IMR-90 (cell line): ENCODE data around the gene NFASC. TPM values are rescaled to one million over a fixed set of nuclear protein-coding genes. Genes with fewer than 3 reads are reported as not detected.

ENCODE experiments used
- ATAC-seq: fragments of 200-7000 bp; cut with Tn5 transposase; 2 replicates; pipeline ENCODE4 v1.9.1; 2020; ENCODE audit warnings: low read depth, mild to moderate bottlenecking, moderate library complexity
- BruUV-seq: library from RNA; stranded (reverse); fragments of 400-500 nt; replicated peaks from 2 replicates; lab custom pipeline; 2021; lab: Mats Ljungman, UMichigan
- CTCF ChIA-PET: fragments of 300-600 bp; formaldehyde crosslinking; extraction: SDS; loops from one replicate; lab custom pipeline; 2021; ENCODE audit warnings: antibody characterized with exemption; lab: Yijun Ruan, JAX
- POLR2A ChIA-PET: fragments of 300-600 bp; sonication (Branson Sonifier 250); formaldehyde crosslinking; loops from one replicate; lab custom pipeline; 2022; ENCODE audit warnings: antibody characterized with exemption; ENCODE audit not compliant: unreplicated experiment; lab: Charles Lee
- DNase-seq: peaks from one replicate; pipeline ENCODE4 v3.0.0; 2013
- H2AFZ ChIP-seq: replicated peaks from 2 replicates; pipeline ENCODE3; 2013; ENCODE audit warnings: low read length, mild to moderate bottlenecking; ENCODE audit not compliant: poor library complexity
- H2AK5ac ChIP-seq: 2 replicates; pipeline ENCODE4 v1.6.1; 2013; ENCODE audit warnings: low read depth, low read length, inconsistent platforms
- H2AK9ac ChIP-seq: replicated peaks from 2 replicates; pipeline ENCODE3; 2013; ENCODE audit warnings: mild to moderate bottlenecking, low read depth, low read length, moderate library complexity; ENCODE audit not compliant: poor library complexity
- H2BK120ac ChIP-seq: 2 replicates; pipeline ENCODE4 v1.6.1; 2013; ENCODE audit warnings: low read depth, low read length, inconsistent platforms
- H2BK15ac ChIP-seq: 3 replicates; pipeline ENCODE4 v1.6.1; 2013; ENCODE audit warnings: low read depth, low read length, inconsistent platforms
- H2BK20ac ChIP-seq: 2 replicates; pipeline ENCODE4 v1.6.1; 2013; ENCODE audit warnings: low read depth, mild to moderate bottlenecking, inconsistent platforms, low read length, moderate library complexity
- H2BK5ac ChIP-seq: 2 replicates; pipeline ENCODE4 v1.6.1; 2013; ENCODE audit warnings: mild to moderate bottlenecking, low read depth, low read length, inconsistent platforms; ENCODE audit not compliant: poor library complexity, severe bottlenecking
- H3K14ac ChIP-seq: replicated peaks from 2 replicates; pipeline ENCODE4 v1.6.1; 2013; ENCODE audit warnings: low read depth, low read length, inconsistent platforms
- H3K18ac ChIP-seq: 2 replicates; pipeline ENCODE4 v1.6.1; 2013; ENCODE audit warnings: low read depth, low read length, control low read depth
- H3K23ac ChIP-seq: 2 replicates; pipeline ENCODE4 v1.6.1; 2013; ENCODE audit warnings: low read depth, low read length, inconsistent platforms
- H3K27ac ChIP-seq: 2 replicates; pipeline ENCODE4 v1.5.1; 2013; ENCODE audit warnings: mild to moderate bottlenecking, control low read depth, low read length; ENCODE audit not compliant: insufficient read depth
- H3K27me3 ChIP-seq: 2 replicates; pipeline ENCODE4 v1.6.1; 2013; ENCODE audit warnings: low read length; ENCODE audit not compliant: control insufficient read depth, insufficient read depth
- H3K36me3 ChIP-seq: 2 replicates; pipeline ENCODE4 v1.6.1; 2013; ENCODE audit warnings: low read length, mixed read lengths; ENCODE audit not compliant: control insufficient read depth, insufficient read depth
- H3K4ac ChIP-seq: 2 replicates; pipeline ENCODE4 v1.6.1; 2013; ENCODE audit warnings: low read depth, low read length, inconsistent platforms
- H3K4me1 ChIP-seq: 2 replicates; pipeline ENCODE4 v1.6.1; 2013; ENCODE audit warnings: low read length, mixed read lengths; ENCODE audit not compliant: control insufficient read depth, insufficient read depth
- H3K4me2 ChIP-seq: 2 replicates; pipeline ENCODE4 v1.6.1; 2013; ENCODE audit warnings: low read depth, mild to moderate bottlenecking, control low read depth, low read length, moderate library complexity
- H3K4me3 ChIP-seq: 2 replicates; pipeline ENCODE4 v1.5.1; 2013; ENCODE audit warnings: low read depth, mild to moderate bottlenecking, control low read depth, low read length, moderate library complexity; ENCODE audit not compliant: insufficient read depth
- H3K56ac ChIP-seq: 2 replicates; pipeline ENCODE4 v1.6.1; 2013; ENCODE audit warnings: low read length, inconsistent platforms; ENCODE audit not compliant: insufficient read depth; ENCODE audit errors: extremely low read depth
- H3K79me1 ChIP-seq, 2 experiments: 2 replicates each; pipeline ENCODE4 v1.6.1; 2013; ENCODE audit warnings: low read length in 2 of 2, inconsistent platforms in 1 of 2, low read depth in 1 of 2
- H3K9ac ChIP-seq: 2 replicates; pipeline ENCODE4 v1.6.1; 2013; ENCODE audit warnings: low read depth, low read length, control low read depth
- H3K9me1 ChIP-seq: 2 replicates; pipeline ENCODE4 v1.6.1; 2013; ENCODE audit warnings: low read length, inconsistent platforms; ENCODE audit not compliant: insufficient read depth
- H3K9me3 ChIP-seq: 2 replicates; pipeline ENCODE4 v1.6.1; 2013; ENCODE audit warnings: low read length; ENCODE audit not compliant: control insufficient read depth, insufficient read depth
- H4K20me1 ChIP-seq: 2 replicates; pipeline ENCODE4 v1.6.1; 2013; ENCODE audit warnings: low read length, inconsistent platforms; ENCODE audit not compliant: insufficient read depth
- H4K5ac ChIP-seq: 2 replicates; pipeline ENCODE4 v1.6.1; 2013; ENCODE audit warnings: mild to moderate bottlenecking, low read depth, low read length, control low read depth
- H4K8ac ChIP-seq, 2 experiments: 2 replicates each; pipeline ENCODE4 v1.6.1; 2013; ENCODE audit warnings: low read depth in 2 of 2, low read length in 2 of 2, control low read depth in 1 of 2, inconsistent platforms in 1 of 2
- H4K91ac ChIP-seq: 2 replicates; pipeline ENCODE4 v1.6.1; 2013; ENCODE audit warnings: low read depth, low read length, inconsistent platforms; ENCODE audit not compliant: insufficient read depth
- CHD1 ChIP-seq: IDR thresholded peaks from 2 replicates; pipeline ENCODE4 v1.6.1; 2012; ENCODE audit warnings: low read depth, low read length, improper control_type of control experiment
- MAFK ChIP-seq: IDR thresholded peaks from 2 replicates; pipeline ENCODE4 v1.6.1; 2012; ENCODE audit warnings: low read depth, low read length, improper control_type of control experiment
- SMC3 ChIP-seq: fragments of 150-350 bp; IDR thresholded peaks from 2 replicates; pipeline ENCODE4 v1.6.1; 2016; ENCODE audit warnings: low read depth, mild to moderate bottlenecking, antibody characterized with exemption, low read length, moderate library complexity
- WGBS, 2 experiments: methylation state at CpG; one replicate each; pipeline versions ENCODE4 v1.1.5 to v1.1.7; 2013; ENCODE audit warnings: missing lambda C conversion rate in 2 of 2; ENCODE audit not compliant: insufficient read length in 1 of 2; ENCODE audit errors: extremely low coverage in 2 of 2; 5-methylcytosine and 5-hydroxymethylcytosine counted together
- dilution Hi-C: fragments of 300-500 bp; cut with HindIII; formaldehyde crosslinking; loops from one replicate; pipeline ENCODE4 v1.14.3; 2018; ENCODE audit warnings: low sequenced_read_pairs; ENCODE audit not compliant: unreplicated experiment
- in situ Hi-C: fragments of 300-500 bp; cut with MboI; formaldehyde crosslinking; loops from 3 replicates; pipeline ENCODE4 v1.14.3; 2019; ENCODE audit warnings: low sequenced_read_pairs, inconsistent platforms, mixed read lengths
- intact Hi-C: fragments of 100-400 bp; cut with micrococcal nuclease; formaldehyde crosslinking; loops from 2 replicates; pipeline ENCODE4 v1.10.0; 2022
- polyA plus RNA-seq, 3 experiments: library from polyadenylated mRNA; depleted of rRNA; stranded (reverse); fragments of >200 nt; gene quantifications; 2 replicates each; pipeline ENCODE4 v1.2.3, GENCODE V29; 2012; ENCODE audit warnings: low replicate concordance in 1 of 3
- total RNA-seq: library from RNA; depleted of rRNA; stranded (reverse); fragments of >200 nt; gene quantifications from 2 replicates; pipeline ENCODE4 v1.2.3, GENCODE V29; 2012
- TF ChIP-seq, protein P1 (sequence below): fragments of 150-350 bp; IDR thresholded peaks from 2 replicates; pipeline ENCODE4 v1.6.1; 2016; ENCODE audit warnings: low read depth, mild to moderate bottlenecking, low read length, moderate library complexity, borderline replicate concordance

NFASC gene
- total and polyA plus RNA-seq, 2 of the 4 experiments (the other 2 are of a cell fraction), result 0.18 to 0.79 TPM

GRCh38 chr1:205037539-205037938 is 166.9 kb downstream of the NFASC start:
- POLR2A ChIA-PET, result no interaction called here
- no peak overlapping the region for H3K23ac ChIP-seq
- no peaks in the 10 kb centered on the region for H3K9me1 ChIP-seq
- no peak overlapping the region for H3K27ac ChIP-seq
- no peak overlapping the region for H3K18ac ChIP-seq
- no peak overlapping the region for H2BK5ac ChIP-seq
- no peak overlapping the region for H2AK9ac ChIP-seq
- H3K9me3 ChIP-seq, result no peaks in the 10 kb centered on the region
- H2BK15ac ChIP-seq, result no peak overlapping the region
- H4K91ac ChIP-seq, result no peak overlapping the region
- H3K56ac ChIP-seq, result no peak overlapping the region
- no peak overlapping the region for H3K4me2 ChIP-seq
- H3K9ac ChIP-seq, result no peak overlapping the region
- H3K27me3 ChIP-seq, result peaks cover 28% of the 10 kb centered on the region
- dilution Hi-C loops, result no loop called here
- no TSS peak for BruUV-seq
- TF ChIP-seq, protein P1, sequence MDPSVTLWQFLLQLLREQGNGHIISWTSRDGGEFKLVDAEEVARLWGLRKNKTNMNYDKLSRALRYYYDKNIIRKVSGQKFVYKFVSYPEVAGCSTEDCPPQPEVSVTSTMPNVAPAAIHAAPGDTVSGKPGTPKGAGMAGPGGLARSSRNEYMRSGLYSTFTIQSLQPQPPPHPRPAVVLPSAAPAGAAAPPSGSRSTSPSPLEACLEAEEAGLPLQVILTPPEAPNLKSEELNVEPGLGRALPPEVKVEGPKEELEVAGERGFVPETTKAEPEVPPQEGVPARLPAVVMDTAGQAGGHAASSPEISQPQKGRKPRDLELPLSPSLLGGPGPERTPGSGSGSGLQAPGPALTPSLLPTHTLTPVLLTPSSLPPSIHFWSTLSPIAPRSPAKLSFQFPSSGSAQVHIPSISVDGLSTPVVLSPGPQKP, result no peak
- TF ChIP-seq CHD1 (no peak), SMC3 (no peak), MAFK (no peak)
- no peak overlapping the region for H2BK20ac ChIP-seq
- H2AK5ac ChIP-seq, result no peak overlapping the region
- H2BK120ac ChIP-seq, result no peak overlapping the region
- H3K14ac ChIP-seq, result no peak overlapping the region
- CTCF ChIA-PET, result no interaction called here
- H3K36me3 ChIP-seq, result no peaks in the 10 kb centered on the region
- intact Hi-C loops, result no loop called here
- WGBS, 2 experiments, result no CpG with 5 or more reads among the region's 9 CpGs
- no peaks in the 10 kb centered on the region for H3K79me1 ChIP-seq
- no peak overlapping the region for H2AFZ ChIP-seq
- no peak for ATAC-seq
- in situ Hi-C loops, result no loop called here
- H3K4ac ChIP-seq, result no peak overlapping the region
- no peak overlapping the region for H4K8ac ChIP-seq
- no peaks in the 10 kb centered on the region for H4K20me1 ChIP-seq
- no peaks in the 10 kb centered on the region for H3K4me1 ChIP-seq
- no peak for DNase-seq
- H4K5ac ChIP-seq, result no peak overlapping the region
- H3K4me3 ChIP-seq, result no peak overlapping the region
